ENCODE results near the gene RTN4.
"Not testable (repeated sequence)": the region's sequence is repeated elsewhere in the genome, so short reads cannot be mapped to it uniquely, and the experiment has no call there.

Gene RTN4

GRCh38 chr2:55087501-55087900 lies 37.2 kb upstream of the RTN4 start:
- Histone ChIP-seq H3K9me3 (no peaks in the 10 kb centered on the region), H3K36me3 (replicated peaks) (no peaks in the 10 kb centered on the region), H3K27me3 (ENCODE audit: low read depth) (no peaks in the 10 kb centered on the region), H3K4me3 (no peak overlapping the region), H3K4me1 (no peaks in the 10 kb centered on the region)
- DNase-seq (ENCODE audit: low spot score in 2 of 2) = no peak
- in situ Hi-C loops (cut with MboI; ENCODE audit: low sequenced_read_pairs) = no loop called here

- Histone ChIP-seq H3K4me1 (no peaks in the 10 kb centered on the region), H3K36me3 (replicated peaks) (no peaks in the 10 kb centered on the region), H3K4me3 (no peak overlapping the region), H3K27me3 (ENCODE audit: low read depth) (no peaks in the 10 kb centered on the region), H3K9me3 (no peaks in the 10 kb centered on the region)
- no peak for DNase-seq (ENCODE audit: low spot score in 2 of 2)
- in situ Hi-C loops (cut with MboI; ENCODE audit: low sequenced_read_pairs) = no loop called here
Observed at GRCh38 chr2:55085113-55086040, 35.1 kb upstream of the RTN4 start.

GRCh38 chr2:55084641-55085040 lies 34.4 kb upstream of the RTN4 start:
- H3K27me3 ChIP-seq (ENCODE audit: low read depth) = no peaks in the 10 kb centered on the region
- H3K4me3 ChIP-seq = no peak overlapping the region
- in situ Hi-C loops (cut with MboI; ENCODE audit: low sequenced_read_pairs) = no loop called here
- H3K4me1 ChIP-seq = no peaks in the 10 kb centered on the region
- no peaks in the 10 kb centered on the region for H3K9me3 ChIP-seq
- DNase-seq (ENCODE audit: low spot score in 2 of 2) = no peak
- no peaks in the 10 kb centered on the region for H3K36me3 ChIP-seq (replicated peaks)

- H3K36me3 ChIP-seq (replicated peaks) = no peaks in the 10 kb centered on the region
- no peaks in the 10 kb centered on the region for H3K4me1 ChIP-seq
- in situ Hi-C loops (cut with MboI; ENCODE audit: low sequenced_read_pairs) = no loop called here
- no peak for DNase-seq (ENCODE audit: low spot score in 2 of 2)
- H3K27me3 ChIP-seq (ENCODE audit: low read depth) = no peaks in the 10 kb centered on the region
- H3K9me3 ChIP-seq = no peaks in the 10 kb centered on the region
- H3K4me3 ChIP-seq = no peak overlapping the region
Observed at GRCh38 chr2:55080204-55080738, 30.0 kb upstream of the RTN4 start.

- in situ Hi-C loops (cut with MboI; ENCODE audit: low sequenced_read_pairs) = no loop called here
- H3K9me3 ChIP-seq = no peaks in the 10 kb centered on the region
- no peak overlapping the region for H3K4me3 ChIP-seq
- H3K4me1 ChIP-seq = no peaks in the 10 kb centered on the region
- H3K36me3 ChIP-seq (replicated peaks) = no peaks in the 10 kb centered on the region
- no peaks in the 10 kb centered on the region for H3K27me3 ChIP-seq (ENCODE audit: low read depth)
- DNase-seq (ENCODE audit: low spot score in 2 of 2) = no peak
Observed at GRCh38 chr2:55078956-55079355, 28.7 kb upstream of the RTN4 start.

- DNase-seq (ENCODE audit: low spot score in 2 of 2) = no peak
- 0 out of 2 replicates have a peak, but pooled peaks cover 2% of the 10 kb centered on the region for H3K27me3 ChIP-seq (ENCODE audit: low read depth)
- H3K4me1 ChIP-seq = no peaks in the 10 kb centered on the region
- in situ Hi-C loops (cut with MboI; ENCODE audit: low sequenced_read_pairs) = no loop called here
- no peaks in the 10 kb centered on the region for H3K36me3 ChIP-seq (replicated peaks)
- H3K9me3 ChIP-seq = no peaks in the 10 kb centered on the region
- H3K4me3 ChIP-seq = no peak overlapping the region
Observed at GRCh38 chr2:55076721-55077120, 26.5 kb upstream of the RTN4 start.

- H3K36me3 ChIP-seq (replicated peaks); H3K4me3 ChIP-seq; H3K9me3 ChIP-seq; in situ Hi-C loops (cut with MboI; ENCODE audit: low sequenced_read_pairs); H3K4me1 ChIP-seq; H3K27me3 ChIP-seq (ENCODE audit: low read depth); DNase-seq (ENCODE audit: low spot score in 2 of 2): not testable (repeated sequence)
Observed at GRCh38 chr2:55076019-55076418, 25.8 kb upstream of the RTN4 start.

GRCh38 chr2:55073000-55073983 lies 23.0 kb upstream of the RTN4 start:
- Histone ChIP-seq H3K4me1 (no peaks in the 10 kb centered on the region), H3K4me3 (no peak overlapping the region), H3K36me3 (replicated peaks) (no peaks in the 10 kb centered on the region), H3K9me3 (no peaks in the 10 kb centered on the region), H3K27me3 (ENCODE audit: low read depth) (0 out of 2 replicates have a peak, but pooled peaks cover 2% of the 10 kb centered on the region)
- in situ Hi-C loops (cut with MboI; ENCODE audit: low sequenced_read_pairs) = no loop called here
- no peak for DNase-seq (ENCODE audit: low spot score in 2 of 2)

GRCh38 chr2:55063713-55064323 lies 13.6 kb upstream of the RTN4 start:
- H3K9me3 ChIP-seq = no peaks in the 10 kb centered on the region
- no peaks in the 10 kb centered on the region for H3K4me1 ChIP-seq
- no peaks in the 10 kb centered on the region for H3K36me3 ChIP-seq (replicated peaks)
- H3K4me3 ChIP-seq = no peak overlapping the region
- in situ Hi-C loops (cut with MboI; ENCODE audit: low sequenced_read_pairs) = no loop called here
- no peak for DNase-seq (ENCODE audit: low spot score in 2 of 2)
- H3K27me3 ChIP-seq (ENCODE audit: low read depth) = no peaks in the 10 kb centered on the region

GRCh38 chr2:55063226-55063625 lies 13.0 kb upstream of the RTN4 start:
- Histone ChIP-seq H3K4me1 (no peaks in the 10 kb centered on the region), H3K9me3 (no peaks in the 10 kb centered on the region), H3K27me3 (ENCODE audit: low read depth) (no peaks in the 10 kb centered on the region), H3K36me3 (replicated peaks) (no peaks in the 10 kb centered on the region), H3K4me3 (no peak overlapping the region)
- no peak for DNase-seq (ENCODE audit: low spot score in 2 of 2)
- in situ Hi-C loops (cut with MboI; ENCODE audit: low sequenced_read_pairs) = no loop called here

GRCh38 chr2:55062754-55063153 lies 12.5 kb upstream of the RTN4 start:
- no peak overlapping the region for H3K4me3 ChIP-seq
- H3K4me1 ChIP-seq = no peaks in the 10 kb centered on the region
- H3K36me3 ChIP-seq (replicated peaks) = no peaks in the 10 kb centered on the region
- in situ Hi-C loops (cut with MboI; ENCODE audit: low sequenced_read_pairs) = no loop called here
- no peaks in the 10 kb centered on the region for H3K9me3 ChIP-seq
- no peaks in the 10 kb centered on the region for H3K27me3 ChIP-seq (ENCODE audit: low read depth)
- no peak for DNase-seq (ENCODE audit: low spot score in 2 of 2)

- Histone ChIP-seq H3K4me3 (no peak overlapping the region), H3K27me3 (ENCODE audit: low read depth) (no peaks in the 10 kb centered on the region), H3K36me3 (replicated peaks) (no peaks in the 10 kb centered on the region), H3K9me3 (no peaks in the 10 kb centered on the region), H3K4me1 (no peaks in the 10 kb centered on the region)
- DNase-seq (ENCODE audit: low spot score in 2 of 2) = no peak
- in situ Hi-C loops (cut with MboI; ENCODE audit: low sequenced_read_pairs) = no loop called here
Observed at GRCh38 chr2:55061523-55062344, 11.5 kb upstream of the RTN4 start.

GRCh38 chr2:55059793-55060192 lies 9.5 kb upstream of the RTN4 start:
- no peak for DNase-seq (ENCODE audit: low spot score in 2 of 2)
- H3K4me1 ChIP-seq = no peaks in the 10 kb centered on the region
- no peaks in the 10 kb centered on the region for H3K27me3 ChIP-seq (ENCODE audit: low read depth)
- no peaks in the 10 kb centered on the region for H3K9me3 ChIP-seq
- in situ Hi-C loops (cut with MboI; ENCODE audit: low sequenced_read_pairs) = no loop called here
- H3K36me3 ChIP-seq (replicated peaks) = no peaks in the 10 kb centered on the region
- H3K4me3 ChIP-seq = no peak overlapping the region
